DOHH2 (cell line): ENCODE data around the gene GUF1.

ENCODE experiments used
- CTCF ChIP-seq: fragments of 200-600 bp; sonication (generic); IDR thresholded peaks from one replicate; pipeline ENCODE4 v1.5.1; 2014; ENCODE audit warnings: antibody characterized with exemption, mild to moderate bottlenecking, low read depth, low read length; ENCODE audit not compliant: poor library complexity, severe bottlenecking
- EZH2phosphoT487 ChIP-seq: fragments of 200-600 bp; sonication (generic); IDR thresholded peaks from 2 replicates; pipeline ENCODE4 v1.6.1; 2017; ENCODE audit warnings: borderline replicate concordance, mild to moderate bottlenecking, antibody characterized with exemption, low read length, moderate library complexity, mixed read lengths

DNA sequence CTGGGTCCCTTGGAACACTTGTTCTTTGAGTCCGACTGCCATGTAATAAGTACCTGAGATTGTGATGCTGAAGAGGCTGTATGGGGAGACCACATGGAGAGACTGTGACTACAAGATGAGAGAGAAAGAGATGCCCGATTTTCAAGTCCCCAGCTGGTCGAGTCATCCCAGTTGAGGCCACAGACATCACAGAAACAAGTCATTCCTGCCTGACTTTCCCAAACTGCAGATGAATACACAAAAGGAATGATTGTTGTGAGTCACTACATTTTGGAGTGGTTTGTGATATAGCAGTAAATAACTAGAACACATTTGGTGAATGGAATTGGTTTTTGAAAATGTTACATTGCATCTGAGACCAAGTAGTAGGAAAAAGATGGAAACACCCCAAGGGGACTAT, 17.8 kb upstream of the GUF1 start:
- TF ChIP-seq CTCF (no peak), EZH2phosphoT487 (no peak)
